Endothelial cell (in vitro differentiated cells): ENCODE results near the gene PDE1C. TPM values are rescaled to one million over a fixed set of nuclear protein-coding genes. Genes with fewer than 3 reads are reported as not detected.

Experiments
- DNase-seq: peaks from one replicate; pipeline ENCODE4 v3.0.0; 2021; ENCODE audit warnings: low spot score
- H3K27ac Mint-ChIP-seq: one replicate; pipeline ENCODE4 v1.8.0; 2021; ENCODE audit warnings: mixed read lengths, inconsistent platforms; ENCODE audit not compliant: unreplicated experiment
- H3K27me3 Mint-ChIP-seq: one replicate; pipeline ENCODE4 v1.8.0; 2021; ENCODE audit warnings: mild to moderate bottlenecking, moderate library complexity, mixed read lengths, inconsistent platforms; ENCODE audit not compliant: unreplicated experiment
- H3K36me3 Mint-ChIP-seq: one replicate; pipeline ENCODE4 v1.8.0; 2021; ENCODE audit warnings: mild to moderate bottlenecking, low read depth, mixed read lengths, inconsistent platforms; ENCODE audit not compliant: unreplicated experiment
- H3K4me1 Mint-ChIP-seq: one replicate; pipeline ENCODE4 v1.8.0; 2021; ENCODE audit warnings: mild to moderate bottlenecking, mixed read lengths, inconsistent platforms; ENCODE audit not compliant: unreplicated experiment
- H3K4me3 Mint-ChIP-seq: one replicate; pipeline ENCODE4 v1.8.0; 2021; ENCODE audit warnings: mild to moderate bottlenecking, mixed read lengths, inconsistent platforms; ENCODE audit not compliant: unreplicated experiment
- H3K9me3 Mint-ChIP-seq: one replicate; pipeline ENCODE4 v1.8.0; 2021; ENCODE audit warnings: mixed read lengths, inconsistent platforms; ENCODE audit not compliant: unreplicated experiment
- CTCF ChIP-seq: fragments of 200-600 bp; sonication (generic); IDR thresholded peaks from one replicate; pipeline ENCODE4 v1.5.0; 2021; ENCODE audit warnings: antibody characterized with exemption; ENCODE audit not compliant: unreplicated experiment
- total RNA-seq: library from RNA; stranded (reverse); fragmentation: NEBNext Ultra II Directional; extraction: Animal tissue kit (Norgen Biotek cat#: 25700); gene quantifications from one replicate; pipeline ENCODE4 v1.2.1, GENCODE V29; 2021; ENCODE audit not compliant: unreplicated experiment

The PDE1C gene
- total RNA-seq, 1 donor from 2014 or later: 2.9 TPM

GRCh38 chr7:32032211-32032610 is 38.0 kb downstream of the PDE1C start:
- H3K36me3 Mint-ChIP-seq: peaks cover 5% of the 10 kb centered on the region
- TF ChIP-seq CTCF: no peak
- no peak for DNase-seq
- H3K9me3 Mint-ChIP-seq: no peaks in the 10 kb centered on the region
- H3K27ac Mint-ChIP-seq: no peak overlapping the region
- H3K4me3 Mint-ChIP-seq: no peak overlapping the region
- H3K4me1 Mint-ChIP-seq: peaks cover 12% of the 10 kb centered on the region
- H3K27me3 Mint-ChIP-seq: peaks cover 2% of the 10 kb centered on the region

- Mint-ChIP-seq H3K9me3 (no peaks in the 10 kb centered on the region), H3K27me3 (peaks cover 2% of the 10 kb centered on the region), H3K36me3 (peaks cover 5% of the 10 kb centered on the region), H3K4me3 (no peak overlapping the region), H3K27ac (no peak overlapping the region), H3K4me1 (peaks cover 12% of the 10 kb centered on the region)
- TF ChIP-seq CTCF: no peak
- no peak for DNase-seq
These were observed 39.1 kb downstream of the PDE1C start for GRCh38 chr7:32030904-32031692.

- Mint-ChIP-seq H3K4me3 (no peak overlapping the region), H3K27me3 (no peaks in the 10 kb centered on the region)
These were observed 44.2 kb downstream of the PDE1C start for GRCh38 chr7:32026083-32026425.

GRCh38 chr7:32025381-32026082 is 44.7 kb downstream of the PDE1C start:
- Mint-ChIP-seq H3K36me3 (peaks cover 6% of the 10 kb centered on the region), H3K27me3 (no peaks in the 10 kb centered on the region), H3K9me3 (no peaks in the 10 kb centered on the region), H3K4me1 (peaks cover 8% of the 10 kb centered on the region), H3K4me3 (no peak overlapping the region), H3K27ac (no peak overlapping the region)
- no peak for DNase-seq
- no peak for TF ChIP-seq CTCF

More at GRCh38 chr7:32026083-32026425, 44.2 kb downstream of the PDE1C start:
- Mint-ChIP-seq H3K9me3 (no peaks in the 10 kb centered on the region), H3K36me3 (peaks cover 6% of the 10 kb centered on the region), H3K27ac (no peak overlapping the region), H3K4me1 (peaks cover 8% of the 10 kb centered on the region)
- no peak for TF ChIP-seq CTCF
- DNase-seq: no peak

- H3K36me3 Mint-ChIP-seq: peaks cover 6% of the 10 kb centered on the region
- no peak overlapping the region for H3K4me3 Mint-ChIP-seq
- no peak overlapping the region for H3K27ac Mint-ChIP-seq
- no peaks in the 10 kb centered on the region for H3K9me3 Mint-ChIP-seq
- no peak for DNase-seq
- H3K27me3 Mint-ChIP-seq: no peaks in the 10 kb centered on the region
- no peak for TF ChIP-seq CTCF
- no peaks in the 10 kb centered on the region for H3K4me1 Mint-ChIP-seq
These were observed 46.8 kb downstream of the PDE1C start for GRCh38 chr7:32023376-32023775.
